ENCODE measurements around the gene MTFR1L. TPM values are rescaled to one million over a fixed set of nuclear protein-coding genes. Genes with fewer than 3 reads are reported as not detected.

Gene MTFR1L
- total RNA-seq, 1 donor from 2014 or later: 66.9 TPM

GRCh38 chr1:25807480-25808390 is 12.0 kb upstream of the MTFR1L start:
- DNase-seq (ENCODE audit: low spot score): no peak

- no peak for DNase-seq (ENCODE audit: low spot score)
Observed at GRCh38 chr1:25808481-25809244, 11.1 kb upstream of the MTFR1L start.

- DNase-seq (ENCODE audit: low spot score): no peak
Observed at GRCh38 chr1:25809283-25809926, 10.3 kb upstream of the MTFR1L start.

GRCh38 chr1:25809929-25810328 is 9.8 kb upstream of the MTFR1L start:
- DNase-seq (ENCODE audit: low spot score): no peak

- peak; percentile 77 for DNase-seq (ENCODE audit: low spot score)
Observed at GRCh38 chr1:25810341-25811299, 9.1 kb upstream of the MTFR1L start.

- no peak for DNase-seq (ENCODE audit: low spot score)
Observed at GRCh38 chr1:25811384-25812082, 8.2 kb upstream of the MTFR1L start.

- no peak for DNase-seq (ENCODE audit: low spot score)
Observed at GRCh38 chr1:25813071-25813733, 6.6 kb upstream of the MTFR1L start.

- no peak for DNase-seq (ENCODE audit: low spot score)
Observed at GRCh38 chr1:25813734-25814471, 5.9 kb upstream of the MTFR1L start.

- no peak for DNase-seq (ENCODE audit: low spot score)
Observed at GRCh38 chr1:25814549-25815087, 5.1 kb upstream of the MTFR1L start.

- DNase-seq (ENCODE audit: low spot score): no peak
Observed at GRCh38 chr1:25815208-25816111, 4.3 kb upstream of the MTFR1L start.

- no peak for DNase-seq (ENCODE audit: low spot score)
Observed at GRCh38 chr1:25816112-25816718, 3.5 kb upstream of the MTFR1L start.

- DNase-seq (ENCODE audit: low spot score): no peak
Observed at GRCh38 chr1:25817840-25818501, 1.8 kb upstream of the MTFR1L start.

GRCh38 chr1:25818569-25818968 is 1.2 kb upstream of the MTFR1L start:
- no peak for DNase-seq (ENCODE audit: low spot score)

- DNase-seq (ENCODE audit: low spot score): peak; percentile 68
Observed at GRCh38 chr1:25820247-25821111, 725 bp downstream of the MTFR1L start.

GRCh38 chr1:25821112-25821476 is 1.3 kb downstream of the MTFR1L start:
- no peak for DNase-seq (ENCODE audit: low spot score)

GRCh38 chr1:25821630-25822091 is 1.9 kb downstream of the MTFR1L start:
- DNase-seq (ENCODE audit: low spot score): no peak
